Gastrocnemius medialis (tissue), 4 donors: ENCODE data around the gene BICDL1.

Experiments
- CTCF ChIP-seq, 5 experiments: fragments of 450-650 bp in 3 of 5; fragments of 200-600 bp in 2 of 5; sonication (generic) in 2 of 5; IDR thresholded peaks in 4 of 5; conservative IDR thresholded peaks in 1 of 5; 1 replicate in 4 of 5; 2 replicates in 1 of 5; pipeline ENCODE4 v1.5.1; 2016 to 2019; ENCODE audit warnings: antibody characterized with exemption in 5 of 5, mild to moderate bottlenecking in 3 of 5, moderate library complexity in 3 of 5
- POLR2A ChIP-seq, 2 donors: fragments of 450-650 bp; IDR thresholded peaks; one replicate each; pipeline ENCODE4 v1.6.1; 2017; ENCODE audit warnings: antibody characterized with exemption in 2 of 2, mild to moderate bottlenecking in 2 of 2, moderate library complexity in 2 of 2

GRCh38 chr12:120095736-120096135, 106.7 kb downstream of the BICDL1 start:
- TF ChIP-seq CTCF (IDR thresholded peaks at IDR 0.05 in 4 of 5, conservative IDR thresholded peaks at IDR 0.05 in 1 of 5) (no peak), POLR2A (IDR thresholded peaks at IDR 0.05) (no peak)
